ENCODE results near the gene GLTP. TPM values are rescaled to one million over a fixed set of nuclear protein-coding genes. Genes with fewer than 3 reads are reported as not detected.

GLTP gene
- total RNA-seq, 3 donors from 2014 or later = 38.2 to 53.1 (median 40.1) TPM

- H3K36me3 ChIP-seq = peaks cover 7% of the 10 kb centered on the region
- H3K27ac ChIP-seq = no peak overlapping the region
- DNase-seq (ENCODE audit: low spot score in 2 of 2) = no peak
- TF ChIP-seq POLR2AphosphoS5 (IDR thresholded peaks at IDR 0.05) (no peak), POLR2A (IDR thresholded peaks at IDR 0.05) (no peak)
- TF ChIP-seq, protein P1, sequence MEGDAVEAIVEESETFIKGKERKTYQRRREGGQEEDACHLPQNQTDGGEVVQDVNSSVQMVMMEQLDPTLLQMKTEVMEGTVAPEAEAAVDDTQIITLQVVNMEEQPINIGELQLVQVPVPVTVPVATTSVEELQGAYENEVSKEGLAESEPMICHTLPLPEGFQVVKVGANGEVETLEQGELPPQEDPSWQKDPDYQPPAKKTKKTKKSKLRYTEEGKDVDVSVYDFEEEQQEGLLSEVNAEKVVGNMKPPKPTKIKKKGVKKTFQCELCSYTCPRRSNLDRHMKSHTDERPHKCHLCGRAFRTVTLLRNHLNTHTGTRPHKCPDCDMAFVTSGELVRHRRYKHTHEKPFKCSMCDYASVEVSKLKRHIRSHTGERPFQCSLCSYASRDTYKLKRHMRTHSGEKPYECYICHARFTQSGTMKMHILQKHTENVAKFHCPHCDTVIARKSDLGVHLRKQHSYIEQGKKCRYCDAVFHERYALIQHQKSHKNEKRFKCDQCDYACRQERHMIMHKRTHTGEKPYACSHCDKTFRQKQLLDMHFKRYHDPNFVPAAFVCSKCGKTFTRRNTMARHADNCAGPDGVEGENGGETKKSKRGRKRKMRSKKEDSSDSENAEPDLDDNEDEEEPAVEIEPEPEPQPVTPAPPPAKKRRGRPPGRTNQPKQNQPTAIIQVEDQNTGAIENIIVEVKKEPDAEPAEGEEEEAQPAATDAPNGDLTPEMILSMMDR (IDR thresholded peaks at IDR 0.05) = no peak
- H3K4me1 ChIP-seq = no peaks in the 10 kb centered on the region
- H3K27me3 ChIP-seq = no peaks in the 10 kb centered on the region
- no peak overlapping the region for H3K4me3 ChIP-seq
- H3K9me3 ChIP-seq = no peaks in the 10 kb centered on the region
- intact Hi-C loops (cut with DNase I; ENCODE audit: low total_unique reads) = no loop called here
Observed at GRCh38 chr12:109912855-109913321, 32.5 kb upstream of the GLTP start.

DNA sequence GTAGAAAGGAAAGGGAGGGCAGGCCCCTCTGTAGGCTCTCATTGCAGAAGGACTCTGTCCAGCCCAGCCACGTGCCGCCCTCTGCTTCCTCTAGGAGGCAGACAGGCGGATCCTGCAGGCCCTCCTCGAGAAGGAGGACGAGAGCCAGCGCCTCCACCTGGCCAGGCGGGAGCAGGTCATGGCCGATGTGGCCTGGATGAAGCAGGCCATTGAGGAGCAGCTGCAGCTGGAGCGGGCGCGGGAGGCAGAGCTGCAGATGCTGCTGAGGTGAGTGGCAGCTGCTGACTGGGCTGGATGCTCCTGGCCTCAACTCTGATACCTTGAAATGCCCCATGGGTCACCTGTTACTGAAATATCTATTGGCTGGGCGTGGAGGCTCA lies 30.6 kb upstream of the GLTP start:
- Histone ChIP-seq H3K9me3 (no peaks in the 10 kb centered on the region), H3K27me3 (no peaks in the 10 kb centered on the region), H3K36me3 (peaks cover 7% of the 10 kb centered on the region), H3K27ac (no peak overlapping the region), H3K4me1 (no peaks in the 10 kb centered on the region), H3K4me3 (no peak overlapping the region)
- no peak for DNase-seq (ENCODE audit: low spot score in 2 of 2)
- TF ChIP-seq, protein P1 (IDR thresholded peaks at IDR 0.05) = no peak
- TF ChIP-seq POLR2AphosphoS5 (IDR thresholded peaks at IDR 0.05) (no peak), POLR2A (IDR thresholded peaks at IDR 0.05) (no peak)
- intact Hi-C loops (cut with DNase I; ENCODE audit: low total_unique reads) = no loop called here

DNA sequence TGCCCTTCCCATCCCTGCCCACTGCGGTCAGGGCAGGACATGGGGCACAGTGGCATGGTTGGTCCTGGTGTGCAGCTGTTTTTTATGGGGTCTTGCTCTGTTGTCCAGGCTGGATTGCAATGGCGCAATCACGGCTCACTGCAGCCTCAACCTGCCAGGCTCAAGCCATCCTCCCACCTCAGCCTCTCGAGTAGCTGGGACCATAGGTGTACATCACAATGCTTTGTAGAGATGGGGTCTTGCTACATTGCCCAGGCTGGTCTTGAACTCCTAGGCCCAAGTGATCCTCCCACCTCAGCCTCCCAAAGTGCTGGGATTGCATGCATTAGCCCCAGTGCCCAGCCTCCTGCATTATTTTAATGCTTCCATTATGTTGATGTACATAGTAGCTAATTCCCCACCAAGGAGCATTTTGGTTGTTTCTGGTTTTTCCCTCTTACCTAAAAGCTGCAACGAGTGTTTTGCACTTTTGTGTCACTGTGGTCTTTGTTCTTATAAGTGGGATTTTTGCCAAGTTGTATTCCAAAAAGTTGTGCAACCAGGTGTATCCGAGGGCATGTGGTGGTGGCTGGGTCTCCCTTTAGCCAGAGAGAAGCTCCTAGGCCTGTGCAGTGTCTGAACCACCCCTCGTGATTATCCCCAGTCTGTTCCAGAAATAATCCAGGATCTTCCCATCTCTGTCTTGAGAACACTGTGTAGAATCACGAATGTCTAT lies 30.1 kb upstream of the GLTP start:
- Histone ChIP-seq H3K36me3 (peaks cover 9% of the 10 kb centered on the region), H3K4me1 (no peaks in the 10 kb centered on the region), H3K27ac (no peak overlapping the region), H3K27me3 (no peaks in the 10 kb centered on the region), H3K9me3 (no peaks in the 10 kb centered on the region), H3K4me3 (no peak overlapping the region)
- intact Hi-C loops (cut with DNase I; ENCODE audit: low total_unique reads) = no loop called here
- no peak for DNase-seq (ENCODE audit: low spot score in 2 of 2)
- TF ChIP-seq, protein P1 (IDR thresholded peaks at IDR 0.05) = no peak
- TF ChIP-seq POLR2A (IDR thresholded peaks at IDR 0.05) = no peak
- no peak for TF ChIP-seq POLR2AphosphoS5 (IDR thresholded peaks at IDR 0.05)

GRCh38 chr12:109905301-109905700 lies 25.0 kb upstream of the GLTP start:
- intact Hi-C loops (cut with DNase I; ENCODE audit: low total_unique reads) = no loop called here
- peaks cover 17% of the 10 kb centered on the region for H3K36me3 ChIP-seq

DNA sequence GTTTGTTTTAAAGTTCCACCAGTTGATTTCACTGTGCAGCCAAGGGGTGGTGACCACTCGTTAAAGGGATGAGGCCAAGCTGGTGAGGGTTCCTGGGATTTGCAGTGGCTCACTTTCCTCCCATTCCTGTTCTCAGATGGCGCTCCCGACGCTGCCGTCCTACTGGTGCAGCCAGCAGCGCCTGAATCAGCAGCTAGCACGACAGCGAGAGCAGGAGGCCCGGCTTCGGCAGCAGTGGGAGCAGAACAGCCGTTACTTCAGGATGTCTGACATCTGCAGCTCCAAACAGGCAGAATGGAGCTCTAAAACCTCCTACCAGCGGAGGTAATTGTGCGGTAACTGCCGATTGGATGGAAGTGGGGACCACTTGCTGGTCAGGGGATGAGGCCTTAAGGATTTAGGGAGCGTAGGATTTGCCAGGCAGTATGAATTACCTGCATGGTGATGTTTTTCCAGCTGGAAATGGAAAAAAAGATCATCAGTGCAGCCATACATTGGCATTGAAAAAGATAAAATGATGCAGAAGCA lies 22.6 kb upstream of the GLTP start:
- TF ChIP-seq, protein P1 (IDR thresholded peaks at IDR 0.05) = no peak
- TF ChIP-seq POLR2A (IDR thresholded peaks at IDR 0.05) (no peak), POLR2AphosphoS5 (IDR thresholded peaks at IDR 0.05) (no peak)
- H3K27ac ChIP-seq = no peak overlapping the region
- no peak for DNase-seq (ENCODE audit: low spot score in 2 of 2)
- peaks cover 15% of the 10 kb centered on the region for H3K36me3 ChIP-seq
- intact Hi-C loops (cut with DNase I; ENCODE audit: low total_unique reads) = no loop called here
- no peaks in the 10 kb centered on the region for H3K9me3 ChIP-seq
- peaks cover 0 to 6% of the 10 kb centered on the region in 2 donors for H3K4me1 ChIP-seq
- H3K4me3 ChIP-seq = no peak overlapping the region
- H3K27me3 ChIP-seq = no peaks in the 10 kb centered on the region

More at GRCh38 chr12:109905301-109905700, 25.0 kb upstream of the GLTP start:
- Histone ChIP-seq H3K9me3 (no peaks in the 10 kb centered on the region), H3K4me3 (no peak overlapping the region), H3K27me3 (no peaks in the 10 kb centered on the region), H3K4me1 (peaks cover 0 to 6% of the 10 kb centered on the region in 2 donors), H3K27ac (no peak overlapping the region)
- TF ChIP-seq POLR2AphosphoS5 (IDR thresholded peaks at IDR 0.05) (no peak), POLR2A (IDR thresholded peaks at IDR 0.05) (no peak)
- TF ChIP-seq, protein P1 (IDR thresholded peaks at IDR 0.05) = no peak
- no peak for DNase-seq (ENCODE audit: low spot score in 2 of 2)
